Measurements from ENCODE around the gene SOX21.

Gene SOX21

GRCh38 chr13:94708031-94708859 is 4.1 kb downstream of the SOX21 start:
- no peak for DNase-seq

GRCh38 chr13:94707400-94708021 is 4.8 kb downstream of the SOX21 start:
- DNase-seq, result no peak

- DNase-seq, result no peak
Observed at GRCh38 chr13:94706843-94707399, 5.4 kb downstream of the SOX21 start.

- no peak for DNase-seq
Observed at GRCh38 chr13:94706101-94706842, 6.1 kb downstream of the SOX21 start.

- DNase-seq, result no peak
Observed at GRCh38 chr13:94705081-94706030, 7.0 kb downstream of the SOX21 start.

- DNase-seq, result no peak
Observed at GRCh38 chr13:94704377-94705080, 7.8 kb downstream of the SOX21 start.

- no peak for DNase-seq
Observed at GRCh38 chr13:94703721-94704314, 8.5 kb downstream of the SOX21 start.

DNA sequence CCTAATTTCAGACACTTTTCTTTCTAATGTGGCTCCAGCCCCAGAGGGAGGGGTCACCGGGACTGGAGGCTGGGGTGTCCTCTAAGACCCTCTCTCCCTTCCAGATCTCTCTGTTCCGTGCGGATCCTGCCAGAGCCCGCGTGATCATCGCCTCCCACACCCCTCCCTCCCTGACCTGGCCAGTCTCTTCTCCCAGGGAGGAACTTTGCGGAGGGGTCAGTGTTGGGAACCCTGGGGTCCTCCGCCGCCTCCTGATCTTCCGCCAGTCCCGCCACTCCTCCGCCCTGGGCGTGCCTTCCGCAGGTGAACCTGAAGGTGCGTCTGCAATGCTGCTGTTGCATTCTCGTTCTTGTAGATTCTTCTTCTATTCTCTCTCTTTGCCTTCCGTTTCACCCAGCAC is 9.1 kb downstream of the SOX21 start:
- DNase-seq, result no peak

GRCh38 chr13:94702181-94703041 is 9.9 kb downstream of the SOX21 start:
- DNase-seq, result no peak

GRCh38 chr13:94701313-94702180 is 10.8 kb downstream of the SOX21 start:
- DNase-seq, result no peak

DNA sequence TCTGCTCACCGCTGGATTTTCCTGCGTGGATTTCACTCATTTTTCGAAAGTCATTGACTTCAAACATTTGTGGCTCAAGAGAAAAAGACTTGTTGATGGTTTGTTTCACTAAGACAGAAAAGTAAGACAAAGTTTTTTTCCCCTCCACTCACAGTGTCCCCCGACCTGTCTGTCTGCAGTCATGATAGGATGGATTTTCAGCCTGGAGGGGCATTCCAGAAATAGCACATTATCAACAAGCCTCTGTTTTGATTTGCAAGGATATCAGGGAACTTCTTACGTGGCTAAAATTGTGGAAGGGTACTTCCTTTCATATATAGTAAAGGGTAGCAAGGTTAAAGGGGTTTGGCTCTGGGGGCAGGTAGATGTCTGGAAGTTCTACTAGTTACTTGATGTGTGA is 11.8 kb downstream of the SOX21 start:
- no peak for DNase-seq

- DNase-seq, result no peak
Observed at GRCh38 chr13:94700051-94700535, 12.3 kb downstream of the SOX21 start.

DNA sequence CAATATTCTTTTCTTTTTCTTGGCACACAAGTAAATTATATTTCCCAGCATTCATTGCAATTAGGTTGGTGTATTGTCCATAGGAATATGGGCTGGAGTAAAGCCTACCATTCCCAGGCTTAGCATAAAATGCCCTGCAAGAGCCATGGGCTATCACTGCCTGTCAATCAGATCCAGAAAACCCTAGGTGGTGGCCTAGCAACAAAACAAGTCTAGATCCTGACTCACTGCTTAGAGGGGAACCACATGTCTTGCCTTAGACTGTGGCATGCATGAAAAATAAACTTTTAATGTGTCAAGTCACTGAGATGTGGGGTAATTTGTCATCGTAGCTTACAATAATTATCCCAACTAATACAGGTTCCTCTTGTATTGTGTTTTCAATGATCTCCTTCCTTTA is 16.2 kb downstream of the SOX21 start:
- no peak for DNase-seq

- DNase-seq, result no peak
Observed at GRCh38 chr13:94692030-94692429, 20.3 kb downstream of the SOX21 start.

DNA sequence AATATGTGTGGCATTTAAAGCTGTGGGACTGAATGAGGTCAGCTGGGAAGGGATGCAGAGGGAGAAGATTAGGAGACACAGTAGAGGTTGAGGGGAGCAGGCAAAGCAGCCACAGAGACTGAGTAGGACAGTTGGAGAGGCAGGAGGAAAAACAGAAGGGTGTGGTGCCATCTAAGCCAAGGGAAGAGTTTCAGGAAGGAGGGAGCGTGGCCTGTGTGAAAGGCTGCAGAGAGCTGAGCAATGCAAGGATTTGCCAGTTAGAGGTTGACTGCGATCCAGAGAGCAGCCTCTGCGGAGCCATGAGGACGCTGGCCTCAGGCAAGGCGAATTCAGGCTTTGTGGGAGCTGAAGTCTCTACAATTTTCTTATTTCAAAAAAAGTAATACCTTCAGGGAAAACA is 28.9 kb downstream of the SOX21 start:
- no peak for DNase-seq

DNA sequence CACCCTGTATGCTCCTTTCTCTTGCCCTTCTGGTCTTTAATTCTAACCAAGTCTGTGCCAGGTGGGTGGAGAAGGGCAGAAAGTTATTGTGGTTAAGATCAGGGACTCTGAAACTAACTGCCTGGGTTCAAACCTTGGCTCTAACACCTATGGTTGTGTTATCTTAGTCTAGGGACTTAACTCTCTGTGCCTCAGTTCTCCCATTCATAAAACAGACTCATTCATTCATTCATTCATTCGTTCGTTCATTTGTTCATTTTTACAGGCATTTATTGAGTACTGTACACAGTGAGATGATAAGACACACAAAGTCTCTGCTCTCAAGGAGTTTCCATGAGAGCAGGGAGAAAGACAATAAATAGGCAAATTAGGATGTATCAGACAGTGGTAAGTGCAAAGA is 30.1 kb downstream of the SOX21 start:
- no peak for DNase-seq

DNA sequence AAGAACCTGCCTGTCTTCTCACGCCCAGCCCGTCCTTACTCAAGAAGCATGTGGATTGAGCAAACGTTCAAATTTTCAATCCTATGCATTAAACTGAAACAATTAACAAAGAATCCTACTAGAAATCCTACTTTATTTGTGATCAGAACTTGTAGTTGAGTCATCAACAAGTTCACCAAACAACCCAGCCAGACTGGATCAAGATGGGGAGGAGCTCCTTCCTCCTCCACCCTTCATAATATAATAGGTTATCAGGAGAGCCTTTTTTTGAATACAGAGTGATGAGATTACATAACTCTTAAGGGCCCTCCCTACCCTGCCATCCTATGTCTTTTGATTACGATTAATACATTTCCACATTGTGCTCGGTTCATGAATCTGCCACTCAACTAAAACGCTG is 32.7 kb downstream of the SOX21 start:
- no peak for DNase-seq

DNA sequence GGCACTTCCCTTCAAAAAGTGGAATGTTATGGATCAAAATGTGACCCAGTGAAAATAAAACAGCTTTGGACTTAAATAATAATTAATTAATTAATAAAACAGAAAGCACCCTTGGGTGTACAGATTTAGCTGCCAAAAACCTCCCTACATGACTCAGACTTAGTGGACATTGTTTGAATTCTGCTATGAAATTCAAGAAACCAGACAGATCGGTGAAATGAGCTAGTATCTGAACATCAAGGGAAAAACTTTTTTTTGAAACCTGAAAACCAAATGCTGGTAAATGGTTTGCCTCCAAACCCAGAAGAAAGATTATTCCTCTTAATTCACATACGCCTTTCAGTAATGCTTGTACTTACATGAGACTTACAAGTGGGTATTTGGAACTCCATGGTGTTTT is 33.5 kb downstream of the SOX21 start:
- no peak for DNase-seq

DNA sequence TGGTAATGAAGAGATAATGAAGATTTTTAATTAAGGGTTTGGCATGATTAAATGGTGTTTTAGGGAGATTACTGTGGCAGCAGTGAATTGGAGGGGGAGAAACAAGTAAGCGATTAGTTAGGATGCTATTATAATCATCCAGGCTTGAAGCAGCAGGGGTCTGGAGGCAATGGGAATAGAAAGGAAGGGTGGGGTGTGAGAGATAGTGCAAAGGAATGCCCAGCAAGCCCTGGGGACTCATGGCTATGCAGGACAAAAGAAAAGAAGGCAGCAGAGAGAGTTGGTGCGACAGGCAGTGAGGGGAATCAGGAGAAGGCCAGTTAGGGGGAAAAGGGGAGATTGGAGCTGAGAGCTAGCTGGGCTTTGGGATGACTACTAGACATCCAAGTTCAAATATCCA is 34.5 kb downstream of the SOX21 start:
- DNase-seq, result no peak
